KG1 (cell line): ENCODE results near the gene STK11IP.
"Not testable (repeated sequence)": the region's sequence is repeated elsewhere in the genome, so short reads cannot be mapped to it uniquely, and the experiment has no call there.

Experiments used
- DNase-seq: peaks from one replicate; lab custom pipeline; 2025; lab: John Stamatoyannopoulos, UW

STK11IP gene

GRCh38 chr2:219650426-219651248, 53.0 kb downstream of the STK11IP start:
- DNase-seq, result no peak

GRCh38 chr2:219651656-219652055, 54.0 kb downstream of the STK11IP start:
- not testable (repeated sequence) for DNase-seq

DNA sequence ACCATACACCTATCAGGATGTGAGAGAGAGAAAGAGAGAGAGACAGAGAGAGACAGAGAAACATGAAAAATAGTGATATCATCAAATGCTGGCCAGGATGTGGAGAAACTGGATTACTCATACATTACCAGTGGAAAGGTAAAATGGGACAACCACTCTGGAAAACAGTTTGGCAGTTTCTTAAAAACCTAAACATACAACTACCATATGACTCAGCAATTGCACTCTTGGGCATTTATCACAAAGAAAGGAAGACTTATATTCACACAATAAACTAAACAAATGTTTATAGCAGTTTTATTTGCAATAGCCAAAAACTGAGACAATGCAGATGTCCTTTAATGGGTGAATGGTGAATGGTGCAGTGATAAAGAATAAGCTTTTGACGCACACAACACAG, 58.9 kb downstream of the STK11IP start:
- DNase-seq, result no peak

DNA sequence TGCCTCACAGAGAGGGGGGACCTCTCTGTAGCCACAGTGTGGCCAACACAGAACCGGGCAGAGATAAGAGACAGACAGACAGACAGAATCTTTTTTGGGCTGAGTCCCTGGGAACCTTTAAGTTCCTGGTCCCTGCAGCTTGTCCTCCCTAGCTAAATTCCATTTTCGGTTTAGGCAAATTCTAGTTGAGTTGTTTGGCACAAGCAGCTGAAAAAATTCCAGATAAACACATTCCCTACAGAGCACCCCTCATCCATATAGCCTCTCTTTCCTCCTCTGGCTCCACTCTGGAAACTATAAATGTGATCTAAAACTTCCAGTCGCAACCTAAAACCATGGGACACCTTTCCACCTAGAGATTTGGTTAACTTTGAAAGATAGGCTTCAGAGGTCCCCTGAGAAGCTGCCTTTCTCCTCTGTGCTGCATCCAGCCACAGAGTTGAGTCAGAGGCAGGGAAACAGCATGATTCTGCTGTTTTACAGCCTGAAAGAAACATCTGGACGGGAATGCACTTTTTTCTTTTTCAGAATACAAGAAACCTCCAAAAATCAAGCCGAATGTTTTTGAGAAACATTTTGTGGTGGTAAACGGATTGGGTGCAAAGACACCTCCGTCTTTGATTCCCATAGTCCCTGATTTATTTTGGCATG, 60.7 kb downstream of the STK11IP start:
- no peak for DNase-seq

GRCh38 chr2:219658874-219659273, 61.2 kb downstream of the STK11IP start:
- no peak for DNase-seq

GRCh38 chr2:219661197-219661954, 63.7 kb downstream of the STK11IP start:
- no peak for DNase-seq

GRCh38 chr2:219661955-219662395, 64.3 kb downstream of the STK11IP start:
- DNase-seq, result no peak

DNA sequence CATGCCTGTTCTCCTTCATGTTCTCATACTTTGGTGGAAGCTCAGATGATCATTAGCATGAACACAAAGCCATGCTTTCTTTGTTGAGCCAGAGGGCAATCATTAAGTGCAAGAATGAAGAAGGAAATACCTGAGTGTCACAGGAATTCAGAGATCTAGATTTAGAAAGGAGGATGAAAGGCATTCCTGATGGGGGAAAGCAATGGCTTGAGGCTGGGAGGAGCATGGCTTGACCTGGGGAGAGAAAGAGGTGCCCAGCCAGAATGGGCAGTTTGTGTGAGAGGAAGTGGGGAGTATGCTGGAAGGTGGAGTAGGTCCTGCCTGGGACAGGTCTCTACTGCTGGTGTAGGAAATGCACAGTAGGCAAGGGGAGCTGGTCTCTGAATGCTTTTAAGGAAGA, 64.9 kb downstream of the STK11IP start:
- no peak for DNase-seq

GRCh38 chr2:219663116-219663762, 65.6 kb downstream of the STK11IP start:
- DNase-seq, result no peak

GRCh38 chr2:219664041-219664440, 66.4 kb downstream of the STK11IP start:
- DNase-seq, result no peak

GRCh38 chr2:219664944-219665343, 67.3 kb downstream of the STK11IP start:
- DNase-seq, result no peak

GRCh38 chr2:219665926-219666325, 68.3 kb downstream of the STK11IP start:
- DNase-seq, result no peak
